Jurkat, Clone E6-1 (cell line): ENCODE results near the gene CDKN2C.
"Not testable (repeated sequence)": the region's sequence is repeated elsewhere in the genome, so short reads cannot be mapped to it uniquely, and the experiment has no call there.

Source experiments
- DNase-seq: peaks from one replicate; pipeline ENCODE4 v3.0.0-alpha.2; 2011; ENCODE audit warnings: low read depth, low spot score
- H3K4me3 ChIP-seq: 2 replicates; pipeline ENCODE4 v1.5.1; 2011; ENCODE audit warnings: mild to moderate bottlenecking, low read length, control low read depth, moderate library complexity

The CDKN2C gene

GRCh38 chr1:50977575-50978143, 7.6 kb downstream of the CDKN2C start:
- H3K4me3 ChIP-seq: peak overlapping the region; percentile 79
- DNase-seq: no peak

GRCh38 chr1:50978144-50978851, 8.3 kb downstream of the CDKN2C start:
- H3K4me3 ChIP-seq: peak overlapping the region; percentile 79
- DNase-seq: no peak

GRCh38 chr1:50978852-50979781, 9.1 kb downstream of the CDKN2C start:
- H3K4me3 ChIP-seq: peak overlapping the region; percentile 79
- DNase-seq: peak; percentile 95

- no peak for DNase-seq
- H3K4me3 ChIP-seq: no peak overlapping the region
Observed at GRCh38 chr1:50979937-50980336, 9.9 kb downstream of the CDKN2C start.

GRCh38 chr1:50980505-50980904, 10.5 kb downstream of the CDKN2C start:
- H3K4me3 ChIP-seq: no peak overlapping the region
- DNase-seq: no peak

GRCh38 chr1:50981741-50982140, 11.7 kb downstream of the CDKN2C start:
- DNase-seq: no peak
- no peak overlapping the region for H3K4me3 ChIP-seq

GRCh38 chr1:50982611-50983010, 12.6 kb downstream of the CDKN2C start:
- no peak for DNase-seq
- no peak overlapping the region for H3K4me3 ChIP-seq

- DNase-seq: no peak
- H3K4me3 ChIP-seq: no peak overlapping the region
Observed at GRCh38 chr1:50983219-50983802, 13.3 kb downstream of the CDKN2C start.

GRCh38 chr1:50985094-50985493, 15.0 kb downstream of the CDKN2C start:
- no peak overlapping the region for H3K4me3 ChIP-seq

GRCh38 chr1:50986653-50987052, 16.6 kb downstream of the CDKN2C start:
- no peak for DNase-seq

More at GRCh38 chr1:50985094-50985493, 15.0 kb downstream of the CDKN2C start:
- DNase-seq: no peak

GRCh38 chr1:50989694-50990093, 19.6 kb downstream of the CDKN2C start:
- no peak overlapping the region for H3K4me3 ChIP-seq
- DNase-seq: no peak

More at GRCh38 chr1:50986653-50987052, 16.6 kb downstream of the CDKN2C start:
- H3K4me3 ChIP-seq: no peak overlapping the region

GRCh38 chr1:50992532-50993318, 22.7 kb downstream of the CDKN2C start:
- H3K4me3 ChIP-seq: no peak overlapping the region
- DNase-seq: no peak

GRCh38 chr1:50993645-50994044, 23.6 kb downstream of the CDKN2C start:
- no peak for DNase-seq
- H3K4me3 ChIP-seq: no peak overlapping the region

GRCh38 chr1:50994997-50995396, 25.0 kb downstream of the CDKN2C start:
- no peak for DNase-seq
- H3K4me3 ChIP-seq: no peak overlapping the region

- no peak overlapping the region for H3K4me3 ChIP-seq
- DNase-seq: no peak
Observed at GRCh38 chr1:50995651-50996050, 25.6 kb downstream of the CDKN2C start.

- no peak for DNase-seq
- H3K4me3 ChIP-seq: no peak overlapping the region
Observed at GRCh38 chr1:50996083-50996482, 26.0 kb downstream of the CDKN2C start.

- H3K4me3 ChIP-seq, DNase-seq: not testable (repeated sequence)
Observed at GRCh38 chr1:50999375-50999774, 29.3 kb downstream of the CDKN2C start.

- no peak for DNase-seq
- no peak overlapping the region for H3K4me3 ChIP-seq
Observed at GRCh38 chr1:51000160-51000559, 30.1 kb downstream of the CDKN2C start.

GRCh38 chr1:51000651-51001050, 30.6 kb downstream of the CDKN2C start:
- DNase-seq: no peak
- H3K4me3 ChIP-seq: no peak overlapping the region
